K562 (cell line): ENCODE measurements around the gene VMP1. TPM values are rescaled to one million over a fixed set of nuclear protein-coding genes. Genes with fewer than 3 reads are reported as not detected.

Source experiments
- AFF1 ChIP-seq, 2 experiments: fragments of 450-650 bp; IDR thresholded peaks; 2 replicates each; pipeline ENCODE4 v1.6.1; 2018; ENCODE audit warnings: mild to moderate bottlenecking in 2 of 2, low read depth in 1 of 2; ENCODE audit not compliant: partially characterized antibody in 2 of 2
- CEBPG ChIP-seq, 3 experiments: fragments of 200-800 bp in 1 of 3; sonication (Bioruptor generic) in 1 of 3; sonication (generic) in 1 of 3; formaldehyde crosslinking in 1 of 3; IDR thresholded peaks in 2 of 3; conservative IDR thresholded peaks in 1 of 3; 2 replicates each; pipeline versions ENCODE4 v1.6.1 to v1.8.0; 2016 to 2022; ENCODE audit warnings: missing compliant biosample characterization in 2 of 3, missing genetic modification characterization in 2 of 3, mild to moderate bottlenecking in 1 of 3, missing genetic modification reagents in 1 of 3
- CHD1 ChIP-seq: fragments of 200-600 bp; sonication (generic); IDR thresholded peaks from one replicate; pipeline ENCODE4 v1.6.1; 2012; ENCODE audit warnings: mild to moderate bottlenecking, moderate library complexity, low read length, inconsistent platforms
- CREB5 ChIP-seq: fragments of 250-450 bp; sonication (Bioruptor Pico); IDR thresholded peaks from 2 replicates; pipeline ENCODE4 v1.5.0; 2020; ENCODE audit warnings: mild to moderate bottlenecking
- FOXJ2 ChIP-seq: fragments of 200-800 bp; sonication (Bioruptor generic); IDR thresholded peaks from 2 replicates; pipeline ENCODE4 v1.6.1; 2016; ENCODE audit warnings: missing genetic modification characterization, missing compliant biosample characterization
- GMEB1 ChIP-seq: fragments of 250-450 bp; sonication (Bioruptor Pico); IDR thresholded peaks from 2 replicates; pipeline ENCODE4 v1.4.0; 2020; ENCODE audit warnings: mild to moderate bottlenecking
- HOXB6 ChIP-seq: fragments of 250-450 bp; sonication (Bioruptor Pico); IDR thresholded peaks from 2 replicates; pipeline ENCODE4 v1.5.1; 2022; ENCODE audit warnings: mild to moderate bottlenecking, borderline replicate concordance
- KLF10 ChIP-seq: fragments of 250-450 bp; sonication (Bioruptor Pico); IDR thresholded peaks from 2 replicates; pipeline ENCODE4 v1.6.1; 2021; ENCODE audit warnings: matching md5 sums
- NR4A1 ChIP-seq, 2 experiments: fragments of 250-450 bp in 1 of 2; fragments of 450-650 bp in 1 of 2; sonication (Bioruptor Pico) in 1 of 2; IDR thresholded peaks; 2 replicates each; pipeline versions ENCODE4 v1.4.0 to v1.6.1; 2016 to 2020; ENCODE audit warnings: mild to moderate bottlenecking in 2 of 2, missing compliant biosample characterization in 1 of 2, missing genetic modification characterization in 1 of 2, moderate library complexity in 1 of 2
- PPARD ChIP-seq: fragments of 250-450 bp; sonication (Bioruptor Pico); IDR thresholded peaks from 2 replicates; pipeline ENCODE4 v1.8.0; 2022; ENCODE audit warnings: inconsistent platforms, mild to moderate bottlenecking, moderate library complexity
- SIN3A ChIP-seq, 2 experiments: fragments of 150-350 bp in 1 of 2; IDR thresholded peaks; 2 replicates each; pipeline ENCODE4 v1.6.1; 2011 to 2016; ENCODE audit warnings: borderline replicate concordance in 2 of 2, low read depth in 2 of 2, low read length in 2 of 2, mild to moderate bottlenecking in 2 of 2, moderate library complexity in 2 of 2; ENCODE audit not compliant: control insufficient read depth in 1 of 2
- USF1 ChIP-seq: sonication (generic); formaldehyde crosslinking; IDR thresholded peaks from 2 replicates; pipeline ENCODE4 v1.9.0; 2022; ENCODE audit warnings: mild to moderate bottlenecking, missing genetic modification reagents
- WHSC1 ChIP-seq: IDR thresholded peaks from one replicate; pipeline ENCODE4 v1.6.1; 2012; ENCODE audit warnings: low read length, control low read depth, inconsistent platforms
- ZNF431 ChIP-seq: sonication (generic); formaldehyde crosslinking; IDR thresholded peaks from 2 replicates; pipeline ENCODE4 v1.8.0; 2022; ENCODE audit warnings: mild to moderate bottlenecking, missing genetic modification reagents
- ZNF551 ChIP-seq: fragments of 250-450 bp; sonication (Bioruptor Pico); IDR thresholded peaks from 2 replicates; pipeline ENCODE4 v1.5.0; 2021; ENCODE audit warnings: mild to moderate bottlenecking, moderate library complexity
- polyA plus RNA-seq, 8 experiments: library from polyadenylated mRNA; depleted of rRNA in 4 of 8; stranded (reverse) in 5 of 8; unstranded in 3 of 8; fragments of >200 nt; fragmentation: Nextera tagmentation in 2 of 8; fragmentation: Illumina TruSeq in 1 of 8; extraction: Ambion mirVana in 2 of 8; extraction: Trizol in 1 of 8; gene quantifications; 2 replicates each; pipeline versions ENCODE4 v1.2.1 to v1.2.3, GENCODE V29; 2011 to 2014; ENCODE audit warnings: inconsistent platforms in 1 of 8, missing spikeins in 1 of 8
- total RNA-seq, 7 experiments: library from RNA; depleted of rRNA in 6 of 7; stranded (reverse); fragments of >200 nt in 6 of 7; fragmentation: Illumina TruSeq in 2 of 7; extraction: Trizol in 2 of 7; gene quantifications; 2 replicates each; pipeline versions ENCODE4 v1.2.1 to v1.2.3, GENCODE V29; 2011 to 2021; ENCODE audit warnings: low replicate concordance in 1 of 7
- TF ChIP-seq, protein P1 (sequence below): fragments of 250-450 bp; sonication (Bioruptor Pico); IDR thresholded peaks from 2 replicates; pipeline ENCODE4 v1.8.0; 2022; ENCODE audit warnings: moderate library complexity, mild to moderate bottlenecking, inconsistent platforms

VMP1 gene
- total and polyA plus RNA-seq, 9 of the 15 experiments (the other 6 are each of a cell fraction or from before 2014, with no cell fraction given): 123 to 304 (median 151) TPM

DNA sequence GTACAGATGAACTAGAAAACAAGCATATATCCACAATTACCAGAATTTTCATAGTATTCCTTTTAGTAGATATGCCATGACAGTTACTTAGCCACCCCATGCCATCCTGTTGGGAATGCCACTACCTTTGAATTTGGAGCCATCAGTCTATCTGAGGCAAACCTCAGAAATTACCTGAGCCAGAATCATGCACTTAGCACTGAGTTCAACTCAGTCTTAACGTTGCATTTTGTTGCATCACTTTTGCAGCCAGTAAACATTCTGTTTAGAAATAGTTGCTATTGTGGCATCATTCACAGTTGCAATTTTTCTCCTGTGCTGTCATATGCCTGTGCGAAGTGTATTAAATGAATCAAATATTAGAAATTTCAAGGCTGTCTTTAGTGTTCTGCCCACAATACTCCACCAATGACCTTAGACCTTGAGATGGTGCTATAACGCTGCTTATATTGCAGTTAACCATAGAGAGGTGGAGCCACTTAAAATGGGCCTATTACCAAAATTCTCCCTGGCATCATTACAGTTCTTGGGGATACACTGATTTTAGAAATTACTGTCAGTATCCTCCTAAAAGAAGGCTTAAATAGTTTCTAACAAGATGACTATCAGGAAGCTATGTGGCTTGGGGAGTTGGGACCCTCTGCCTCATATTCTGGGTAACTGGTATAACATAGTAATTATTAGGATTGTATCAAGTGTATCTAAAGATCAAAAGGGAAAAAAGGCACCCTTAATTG, 11.3 kb upstream of the VMP1 start (continued):
- TF ChIP-seq ZNF551 (CRISPR knock-in tag) (no peak), CEBPG (CRISPR knock-in tag; IDR thresholded peaks at IDR 0.05) (peak; percentile 99), CEBPG (tag; conservative IDR thresholded peaks at IDR 0.05 in 1 of 2, IDR thresholded peaks at IDR 0.05 in 1 of 2) (peak; percentile 98 to 100), GMEB1 (no peak), WHSC1 (no peak), CHD1 (no peak), PPARD (CRISPR knock-in tag) (no peak), KLF10 (CRISPR knock-in tag) (no peak), SIN3A (IDR thresholded peaks at IDR 0.05; ENCODE audit: borderline replicate concordance in 2 of 2, control insufficient read depth in 1 of 2, low read depth in 2 of 2, low read length in 2 of 2) (no peak), NR4A1 (CRISPR knock-in tag; IDR thresholded peaks at IDR 0.05) (no peak), NR4A1 (tag; IDR thresholded peaks at IDR 0.05) (no peak), ZNF431 (CRISPR knock-in tag) (no peak), AFF1 (IDR thresholded peaks at IDR 0.05; ENCODE audit: low read depth in 1 of 2, partially characterized antibody in 2 of 2) (peak in 1 of 2 experiments; percentile 39), HOXB6 (CRISPR knock-in tag) (no peak; the same call in 1 of the 2 replicates), CREB5 (CRISPR knock-in tag) (no peak; the same call in 1 of the 2 replicates), FOXJ2 (tag) (no peak; the same call in 1 of the 2 replicates), USF1 (no peak)
- TF ChIP-seq, protein P1, sequence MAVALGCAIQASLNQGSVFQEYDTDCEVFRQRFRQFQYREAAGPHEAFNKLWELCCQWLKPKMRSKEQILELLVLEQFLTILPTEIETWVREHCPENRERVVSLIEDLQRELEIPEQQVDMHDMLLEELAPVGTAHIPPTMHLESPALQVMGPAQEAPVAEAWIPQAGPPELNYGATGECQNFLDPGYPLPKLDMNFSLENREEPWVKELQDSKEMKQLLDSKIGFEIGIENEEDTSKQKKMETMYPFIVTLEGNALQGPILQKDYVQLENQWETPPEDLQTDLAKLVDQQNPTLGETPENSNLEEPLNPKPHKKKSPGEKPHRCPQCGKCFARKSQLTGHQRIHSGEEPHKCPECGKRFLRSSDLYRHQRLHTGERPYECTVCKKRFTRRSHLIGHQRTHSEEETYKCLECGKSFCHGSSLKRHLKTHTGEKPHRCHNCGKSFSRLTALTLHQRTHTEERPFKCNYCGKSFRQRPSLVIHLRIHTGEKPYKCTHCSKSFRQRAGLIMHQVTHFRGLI (CRISPR knock-in tag): 0 out of 2 replicates have a peak, but pooled peaks have one; percentile 4
